Sciatic nerve (tissue), 2 donors: ENCODE data around the gene BCL6B. TPM values are rescaled to one million over a fixed set of nuclear protein-coding genes. Genes with fewer than 3 reads are reported as not detected.

Experiments
- ATAC-seq: fragments of 200-7000 bp; cut with Tn5 transposase; one replicate; pipeline ENCODE4 v1.9.1; 2020; ENCODE audit warnings: mild to moderate bottlenecking, moderate library complexity
- DNase-seq: peaks from one replicate; pipeline ENCODE4 v3.0.0-alpha.2; 2020; ENCODE audit warnings: low spot score
- intact Hi-C: fragments of 100-400 bp; cut with DNase I; formaldehyde crosslinking; loops from one replicate; pipeline ENCODE4 v1.14.2; 2022
- total RNA-seq: library from RNA; stranded (reverse); fragmentation: NEBNext Ultra II Directional; extraction: Animal tissue kit (Norgen Biotek cat#: 25700); gene quantifications from one replicate; pipeline ENCODE4 v1.2.1, GENCODE V29; 2021
- donor health status: DM: no; HTN: no; CAD: no.
- donor health status: DM: no; HTN: no; CAD: no.

Gene BCL6B
- total RNA-seq, 1 donor from 2014 or later: 24.5 TPM

DNA sequence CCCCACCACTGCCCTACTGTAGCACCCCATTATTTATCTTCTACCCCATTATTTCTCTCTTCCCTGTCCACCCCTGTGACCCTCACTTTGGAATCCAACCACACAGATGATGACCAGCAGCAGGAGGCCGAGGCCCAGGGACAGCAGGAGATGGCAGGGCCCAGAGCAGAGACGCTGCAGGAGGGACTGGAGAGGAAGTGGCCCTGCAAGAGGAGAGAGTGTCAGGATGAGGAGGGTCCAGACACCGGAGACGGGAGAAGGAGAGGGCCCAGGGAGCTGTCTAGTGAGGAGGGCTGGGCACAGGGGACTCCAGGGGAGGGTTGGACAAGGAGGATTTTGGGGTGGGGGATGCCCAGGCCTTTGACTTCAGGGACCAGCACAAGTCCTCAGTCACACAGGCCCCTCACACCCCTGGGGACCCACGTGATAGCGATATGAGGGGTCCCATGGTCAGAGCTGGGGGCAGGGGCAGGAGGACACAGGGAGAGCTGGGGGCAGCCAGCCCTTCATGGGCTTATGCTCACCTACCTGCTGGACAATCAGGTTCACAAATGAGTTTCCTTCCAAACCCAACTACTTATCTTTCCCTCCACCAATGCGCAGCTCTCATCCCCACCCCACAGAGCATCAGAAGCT is 55.2 kb downstream of the BCL6B start:
- DNase-seq (no peak), ATAC-seq (no peak)
- intact Hi-C loops: no loop called here

DNA sequence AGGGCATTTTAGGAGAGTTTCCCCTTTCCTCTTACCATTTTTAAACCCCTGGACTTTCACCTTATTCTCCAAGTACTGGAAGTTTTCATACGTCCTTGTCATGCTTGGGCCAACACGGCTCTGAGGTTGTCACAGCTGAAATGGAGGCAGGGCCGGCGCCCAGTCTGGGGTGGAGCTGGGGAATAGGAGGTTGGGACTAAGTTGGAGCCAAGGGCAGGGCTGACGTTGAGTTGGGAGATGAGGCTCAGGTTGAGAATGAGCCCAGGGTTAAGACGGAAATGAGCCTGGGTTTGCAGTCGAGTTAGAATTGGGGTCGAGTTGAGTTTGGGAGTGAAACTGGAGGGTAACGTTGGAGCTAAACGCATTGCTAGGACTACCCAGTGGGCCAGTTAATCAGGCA is 55.9 kb downstream of the BCL6B start:
- DNase-seq: no peak

More for the DNA sequence above, 55.9 kb downstream of the BCL6B start:
- ATAC-seq: no peak
- intact Hi-C loops: no loop called here

Other genes starting within 250 kb of the BCL6B start
- 0.98 TPM for gene FBXO39, start 246.8 kb upstream of the BCL6B start, total RNA-seq
- 0.89 TPM for gene TEKT1, start 191.3 kb upstream of the BCL6B start, total RNA-seq
- gene ALOX12, start 27.0 kb upstream of the BCL6B start, total RNA-seq: not detected
- 152 TPM for gene RNASEK, start 10.4 kb upstream of the BCL6B start, total RNA-seq
- 1.8 TPM for gene SLC16A13, start 13.0 kb downstream of the BCL6B start, total RNA-seq
- gene SLC16A11, start 21.0 kb downstream of the BCL6B start, total RNA-seq: 0.89 TPM
- 14.7 TPM for gene CLEC10A, start 57.2 kb downstream of the BCL6B start, total RNA-seq
- 1.1 TPM for gene ASGR2, start 91.8 kb downstream of the BCL6B start, total RNA-seq
- 2.3 TPM for gene ASGR1, start 156.3 kb downstream of the BCL6B start, total RNA-seq
- 32.2 TPM for gene DLG4, start 196.8 kb downstream of the BCL6B start, total RNA-seq
- 321 TPM for gene ACADVL, start 196.9 kb downstream of the BCL6B start, total RNA-seq
- gene DVL2, start 211.5 kb downstream of the BCL6B start, total RNA-seq: 49.1 TPM
- gene PHF23, start 216.4 kb downstream of the BCL6B start, total RNA-seq: 23.8 TPM
- gene GABARAP, start 219.4 kb downstream of the BCL6B start, total RNA-seq: 397 TPM
- gene CTDNEP1, start 228.7 kb downstream of the BCL6B start, total RNA-seq: 82.0 TPM
- 26.7 TPM for gene ELP5, start 229.2 kb downstream of the BCL6B start, total RNA-seq
- 4.1 TPM for gene CLDN7, start 239.4 kb downstream of the BCL6B start, total RNA-seq